ENCODE results near the gene COA8. TPM values are rescaled to one million over a fixed set of nuclear protein-coding genes. Genes with fewer than 3 reads are reported as not detected.
A peak's percentile ranks its signal among the peaks of the same experiment; 100 is the strongest.

Gene COA8
- total RNA-seq, 1 donor from 2014 or later, result 54.9 TPM

- DNase-seq, result no peak
- Mint-ChIP-seq H3K27me3 (ENCODE audit: unreplicated experiment) (peaks cover 24% of the 10 kb centered on the region), H3K27ac (ENCODE audit: unreplicated experiment) (peak overlapping the region; percentile 86), H3K36me3 (ENCODE audit: unreplicated experiment) (no peaks in the 10 kb centered on the region), H3K4me3 (ENCODE audit: unreplicated experiment) (peak overlapping the region; percentile 77), H3K9me3 (ENCODE audit: unreplicated experiment) (peaks cover 22% of the 10 kb centered on the region), H3K4me1 (ENCODE audit: low read depth, unreplicated experiment) (peaks cover 12% of the 10 kb centered on the region)
- TF ChIP-seq CTCF (IDR thresholded peaks at IDR 0.05; ENCODE audit: partially characterized antibody, unreplicated experiment), result no peak
Measured at GRCh38 chr14:103520269-103520656, 42.5 kb upstream of the COA8 start.

- peak overlapping the region; percentile 77 for H3K4me3 Mint-ChIP-seq (ENCODE audit: unreplicated experiment)
- peaks cover 18% of the 10 kb centered on the region for H3K4me1 Mint-ChIP-seq (ENCODE audit: low read depth, unreplicated experiment)
- H3K27me3 Mint-ChIP-seq (ENCODE audit: unreplicated experiment), result peaks cover 24% of the 10 kb centered on the region
- no peak overlapping the region for H3K27ac Mint-ChIP-seq (ENCODE audit: unreplicated experiment)
- peak; percentile 86 for DNase-seq
- H3K9me3 Mint-ChIP-seq (ENCODE audit: unreplicated experiment), result peaks cover 22% of the 10 kb centered on the region
- H3K36me3 Mint-ChIP-seq (ENCODE audit: unreplicated experiment), result no peaks in the 10 kb centered on the region
- peak; percentile 57 for TF ChIP-seq CTCF (IDR thresholded peaks at IDR 0.05; ENCODE audit: partially characterized antibody, unreplicated experiment)
Measured at GRCh38 chr14:103520657-103521437, 41.9 kb upstream of the COA8 start.

DNA sequence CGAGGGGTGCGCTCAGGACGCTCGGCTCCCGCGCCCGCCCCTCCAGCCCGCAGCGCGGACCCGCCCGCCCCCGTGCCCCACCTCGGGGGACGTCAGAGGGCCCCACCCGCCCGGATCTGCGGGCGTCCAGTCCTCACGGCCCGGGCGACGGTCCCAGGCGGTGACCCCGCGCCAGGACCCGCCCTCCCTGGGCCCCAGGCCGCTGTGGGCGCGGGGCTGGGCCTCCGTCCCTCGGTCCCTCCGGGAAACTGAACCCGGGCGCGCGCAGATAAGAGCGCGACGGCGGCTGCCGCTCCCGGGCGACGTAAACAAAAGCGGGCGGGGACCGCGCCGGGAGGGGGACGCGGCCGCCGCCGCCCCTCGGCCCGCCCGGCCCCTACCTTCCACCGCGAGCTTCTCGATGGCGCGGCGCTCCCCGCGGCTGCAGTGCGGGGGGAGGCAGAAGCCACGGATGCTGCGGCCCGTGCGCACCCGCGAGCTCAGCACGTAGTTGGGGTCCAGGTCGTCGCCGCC, 41.3 kb upstream of the COA8 start:
- TF ChIP-seq CTCF (IDR thresholded peaks at IDR 0.05; ENCODE audit: partially characterized antibody, unreplicated experiment), result no peak
- peaks cover 24% of the 10 kb centered on the region for H3K27me3 Mint-ChIP-seq (ENCODE audit: unreplicated experiment)

GRCh38 chr14:103521951-103522563, 40.7 kb upstream of the COA8 start:
- H3K36me3 Mint-ChIP-seq (ENCODE audit: unreplicated experiment), result no peaks in the 10 kb centered on the region
- peaks cover 21% of the 10 kb centered on the region for H3K4me1 Mint-ChIP-seq (ENCODE audit: low read depth, unreplicated experiment)
- peaks cover 21% of the 10 kb centered on the region for H3K9me3 Mint-ChIP-seq (ENCODE audit: unreplicated experiment)
- H3K27ac Mint-ChIP-seq (ENCODE audit: unreplicated experiment), result peak overlapping the region; percentile 82
- peaks cover 23% of the 10 kb centered on the region for H3K27me3 Mint-ChIP-seq (ENCODE audit: unreplicated experiment)
- peak overlapping the region; percentile 78 for H3K4me3 Mint-ChIP-seq (ENCODE audit: unreplicated experiment)
- DNase-seq, result peak; percentile 80
- TF ChIP-seq CTCF (IDR thresholded peaks at IDR 0.05; ENCODE audit: partially characterized antibody, unreplicated experiment), result no peak

More for the DNA sequence above, 41.3 kb upstream of the COA8 start:
- Mint-ChIP-seq H3K4me3 (ENCODE audit: unreplicated experiment) (no peak overlapping the region), H3K27ac (ENCODE audit: unreplicated experiment) (no peak overlapping the region), H3K36me3 (ENCODE audit: unreplicated experiment) (no peaks in the 10 kb centered on the region), H3K4me1 (ENCODE audit: low read depth, unreplicated experiment) (peaks cover 20% of the 10 kb centered on the region), H3K9me3 (ENCODE audit: unreplicated experiment) (peaks cover 21% of the 10 kb centered on the region)
- DNase-seq, result no peak

All from glutamatergic neuron (in vitro differentiated cells).